Astrocyte (in vitro differentiated cells and primary cell): ENCODE results near the gene NCAM2. TPM values are rescaled to one million over a fixed set of nuclear protein-coding genes. Genes with fewer than 3 reads are reported as not detected.

ENCODE experiments used
- DNase-seq: peaks from one replicate; pipeline ENCODE4 v3.0.0-alpha.2; 2010; ENCODE audit warnings: low read depth
- FAIRE-seq: peaks from 2 replicates; lab custom pipeline; 2011; peaks lifted over from hg19 to GRCh38; lab: Jason Lieb, UNC
- H2AFZ ChIP-seq: 2 replicates; pipeline ENCODE4 v1.6.0; 2012; ENCODE audit warnings: low read depth, low read length, inconsistent platforms
- H3K27ac ChIP-seq: 2 replicates; pipeline ENCODE4 v1.5.1; 2011; ENCODE audit warnings: low read depth, low read length, inconsistent platforms
- H3K27me3 ChIP-seq: 2 replicates; pipeline ENCODE4 v1.6.0; 2011; ENCODE audit warnings: low read length, inconsistent platforms; ENCODE audit not compliant: insufficient read depth
- H3K36me3 ChIP-seq: 2 replicates; pipeline ENCODE4 v1.5.1; 2011; ENCODE audit warnings: low read length, inconsistent platforms; ENCODE audit not compliant: insufficient read depth
- H3K4me1 ChIP-seq: 2 replicates; pipeline ENCODE4 v1.5.1; 2011; ENCODE audit warnings: low read length, inconsistent platforms; ENCODE audit not compliant: insufficient read depth
- H3K4me2 ChIP-seq: 2 replicates; pipeline ENCODE4 v1.6.0; 2012; ENCODE audit warnings: low read length, inconsistent platforms
- H3K4me3 ChIP-seq: 2 replicates; pipeline ENCODE4 v1.5.1; 2011; ENCODE audit warnings: low read depth, mild to moderate bottlenecking, low read length, inconsistent platforms; ENCODE audit not compliant: insufficient read depth
- H3K79me2 ChIP-seq: 2 replicates; pipeline ENCODE4 v1.6.0; 2012; ENCODE audit warnings: mild to moderate bottlenecking, low read length, inconsistent platforms; ENCODE audit not compliant: insufficient read depth
- H3K9ac ChIP-seq: 2 replicates; pipeline ENCODE4 v1.6.0; 2012; ENCODE audit warnings: mild to moderate bottlenecking, low read length, inconsistent platforms
- H3K9me3 ChIP-seq: 2 replicates; pipeline ENCODE4 v1.5.1; 2012; ENCODE audit warnings: low read depth, mild to moderate bottlenecking, low read length, inconsistent platforms; ENCODE audit not compliant: insufficient read depth
- H4K20me1 ChIP-seq: 2 replicates; pipeline ENCODE4 v1.6.0; 2012; ENCODE audit warnings: low read length, inconsistent platforms; ENCODE audit not compliant: insufficient read depth
- H3K27ac Mint-ChIP-seq: one replicate; pipeline ENCODE4 v1.8.0; 2021; ENCODE audit warnings: mild to moderate bottlenecking, mixed read lengths; ENCODE audit not compliant: unreplicated experiment
- H3K27me3 Mint-ChIP-seq: one replicate; pipeline ENCODE4 v1.8.0; 2021; ENCODE audit warnings: low read depth, mixed read lengths; ENCODE audit not compliant: unreplicated experiment
- H3K36me3 Mint-ChIP-seq: one replicate; pipeline ENCODE4 v1.8.0; 2021; ENCODE audit warnings: low read depth, mixed read lengths; ENCODE audit not compliant: unreplicated experiment
- H3K4me1 Mint-ChIP-seq: one replicate; pipeline ENCODE4 v1.8.0; 2021; ENCODE audit warnings: low read depth, mixed read lengths; ENCODE audit not compliant: unreplicated experiment
- H3K4me3 Mint-ChIP-seq: one replicate; pipeline ENCODE4 v1.8.0; 2021; ENCODE audit warnings: mild to moderate bottlenecking, moderate library complexity, mixed read lengths; ENCODE audit not compliant: unreplicated experiment
- H3K9me3 Mint-ChIP-seq: one replicate; pipeline ENCODE4 v1.8.0; 2021; ENCODE audit warnings: mild to moderate bottlenecking, mixed read lengths; ENCODE audit not compliant: unreplicated experiment
- EZH2 ChIP-seq: IDR thresholded peaks from 2 replicates; pipeline ENCODE4 v1.6.1; 2012; ENCODE audit warnings: mild to moderate bottlenecking, low read length, inconsistent platforms; ENCODE audit not compliant: insufficient read depth
- total RNA-seq: library from RNA; stranded (reverse); gene quantifications from 2 replicates; pipeline ENCODE4 v1.2.1, GENCODE V29; 2021
- TF ChIP-seq, protein P1 (sequence below): IDR thresholded peaks from 2 replicates; pipeline ENCODE4 v1.5.1; 2011; ENCODE audit warnings: low read depth, mild to moderate bottlenecking, inconsistent platforms, low read length, moderate library complexity; ENCODE audit not compliant: insufficient read depth

NCAM2 gene
- total RNA-seq, 1 donor from 2014 or later: 6.8 TPM

DNA sequence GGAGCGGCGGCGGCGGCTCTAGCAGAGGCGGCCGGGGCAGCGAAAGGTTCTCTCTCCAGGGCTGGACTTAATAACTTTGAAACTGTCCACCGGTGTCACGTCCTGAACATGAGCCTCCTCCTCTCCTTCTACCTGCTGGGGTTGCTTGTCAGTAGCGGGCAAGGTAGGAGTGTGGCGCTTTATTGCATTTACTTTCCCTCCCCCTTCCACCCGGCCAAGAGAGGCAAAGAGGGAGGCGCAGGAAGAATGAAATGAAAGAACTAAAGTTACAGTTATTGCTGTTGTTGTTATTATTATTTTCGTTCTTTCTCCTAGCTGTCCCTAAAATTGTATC, 214 bp downstream of the NCAM2 start:
- Histone ChIP-seq H3K27ac (peak overlapping the region; percentile 5), H4K20me1 (no peaks in the 10 kb centered on the region), H3K36me3 (no peaks in the 10 kb centered on the region), H2AFZ (peak overlapping the region; percentile 84), H3K27me3 (peaks cover 2% of the 10 kb centered on the region), H3K4me3 (peak overlapping the region; percentile 88), H3K79me2 (no peaks in the 10 kb centered on the region), H3K9me3 (no peaks in the 10 kb centered on the region), H3K4me2 (peak overlapping the region; percentile 95), H3K9ac (peak overlapping the region; percentile 81), H3K4me1 (peaks cover 15% of the 10 kb centered on the region)
- no peaks in the 10 kb centered on the region for H3K36me3 Mint-ChIP-seq
- H3K4me1 Mint-ChIP-seq: peaks cover 8% of the 10 kb centered on the region
- peaks cover 2% of the 10 kb centered on the region for H3K9me3 Mint-ChIP-seq
- no peaks in the 10 kb centered on the region for H3K27me3 Mint-ChIP-seq
- no peak for FAIRE-seq
- no peak overlapping the region for H3K27ac Mint-ChIP-seq
- no peak for TF ChIP-seq EZH2
- TF ChIP-seq, protein P1, sequence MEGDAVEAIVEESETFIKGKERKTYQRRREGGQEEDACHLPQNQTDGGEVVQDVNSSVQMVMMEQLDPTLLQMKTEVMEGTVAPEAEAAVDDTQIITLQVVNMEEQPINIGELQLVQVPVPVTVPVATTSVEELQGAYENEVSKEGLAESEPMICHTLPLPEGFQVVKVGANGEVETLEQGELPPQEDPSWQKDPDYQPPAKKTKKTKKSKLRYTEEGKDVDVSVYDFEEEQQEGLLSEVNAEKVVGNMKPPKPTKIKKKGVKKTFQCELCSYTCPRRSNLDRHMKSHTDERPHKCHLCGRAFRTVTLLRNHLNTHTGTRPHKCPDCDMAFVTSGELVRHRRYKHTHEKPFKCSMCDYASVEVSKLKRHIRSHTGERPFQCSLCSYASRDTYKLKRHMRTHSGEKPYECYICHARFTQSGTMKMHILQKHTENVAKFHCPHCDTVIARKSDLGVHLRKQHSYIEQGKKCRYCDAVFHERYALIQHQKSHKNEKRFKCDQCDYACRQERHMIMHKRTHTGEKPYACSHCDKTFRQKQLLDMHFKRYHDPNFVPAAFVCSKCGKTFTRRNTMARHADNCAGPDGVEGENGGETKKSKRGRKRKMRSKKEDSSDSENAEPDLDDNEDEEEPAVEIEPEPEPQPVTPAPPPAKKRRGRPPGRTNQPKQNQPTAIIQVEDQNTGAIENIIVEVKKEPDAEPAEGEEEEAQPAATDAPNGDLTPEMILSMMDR: no peak
- DNase-seq: no peak
- peak overlapping the region; percentile 93 for H3K4me3 Mint-ChIP-seq

DNA sequence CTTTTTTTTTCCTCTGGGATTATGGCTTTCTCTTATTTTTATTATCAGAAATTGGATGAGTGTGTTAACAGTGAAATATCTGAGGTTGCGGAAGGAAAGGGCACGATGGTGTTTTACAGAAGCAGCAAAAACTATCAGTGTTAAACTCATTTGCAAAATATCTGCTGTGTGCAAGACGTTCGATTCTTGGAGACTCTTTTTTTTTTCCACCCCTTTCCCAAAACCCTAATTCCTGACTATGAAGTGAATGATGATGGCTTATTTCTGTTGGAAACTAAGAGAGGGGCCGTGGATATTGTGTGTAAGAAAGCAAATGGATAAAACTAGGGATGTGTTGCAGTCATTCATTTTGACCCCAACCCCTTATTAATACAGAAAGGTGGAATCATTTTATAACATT, 677 bp downstream of the NCAM2 start:
- peak overlapping the region; percentile 95 for H3K4me2 ChIP-seq
- Mint-ChIP-seq H3K27ac (no peak overlapping the region), H3K9me3 (peaks cover 2% of the 10 kb centered on the region), H3K4me3 (peak overlapping the region; percentile 93), H3K27me3 (no peaks in the 10 kb centered on the region), H3K36me3 (no peaks in the 10 kb centered on the region), H3K4me1 (peaks cover 8% of the 10 kb centered on the region)
- no peak for FAIRE-seq
- no peaks in the 10 kb centered on the region for H3K36me3 ChIP-seq
- H2AFZ ChIP-seq: peak overlapping the region; percentile 84
- H3K9me3 ChIP-seq: no peaks in the 10 kb centered on the region
- H3K4me1 ChIP-seq: peaks cover 15% of the 10 kb centered on the region
- H3K4me3 ChIP-seq: peak overlapping the region; percentile 88
- H3K27me3 ChIP-seq: peaks cover 2% of the 10 kb centered on the region
- DNase-seq: no peak
- no peak for TF ChIP-seq EZH2
- H4K20me1 ChIP-seq: no peaks in the 10 kb centered on the region
- H3K79me2 ChIP-seq: no peaks in the 10 kb centered on the region
- no peak overlapping the region for H3K27ac ChIP-seq
- H3K9ac ChIP-seq: peak overlapping the region; percentile 81

DNA sequence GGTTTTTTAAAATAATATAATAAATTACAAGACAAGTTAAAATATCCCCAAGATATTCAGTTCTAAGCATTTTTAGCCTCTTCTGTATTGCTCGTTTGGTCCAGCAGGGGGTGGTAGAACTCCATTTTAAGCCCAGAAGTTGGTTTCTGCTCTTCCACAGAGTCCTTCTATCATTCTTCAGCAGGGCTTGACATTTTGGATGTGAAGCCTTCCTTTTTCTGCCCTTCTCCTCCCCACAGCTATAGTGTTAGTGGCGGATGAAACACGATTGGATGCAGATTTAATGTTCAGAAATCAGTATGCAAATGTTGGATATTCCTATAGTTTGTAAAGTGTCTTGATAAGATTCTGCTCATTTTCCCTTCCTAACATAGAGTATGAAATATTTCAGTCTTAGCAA, 1.4 kb downstream of the NCAM2 start:
- TF ChIP-seq, protein P1: peak; percentile 98
- TF ChIP-seq EZH2: no peak
- FAIRE-seq: no peak
- H3K4me1 Mint-ChIP-seq: peaks cover 8% of the 10 kb centered on the region
- H3K36me3 ChIP-seq: no peaks in the 10 kb centered on the region
- H3K27ac Mint-ChIP-seq: no peak overlapping the region
- H3K27me3 Mint-ChIP-seq: no peaks in the 10 kb centered on the region
- H2AFZ ChIP-seq: no peak overlapping the region
- no peaks in the 10 kb centered on the region for H4K20me1 ChIP-seq
- no peaks in the 10 kb centered on the region for H3K79me2 ChIP-seq
- peaks cover 2% of the 10 kb centered on the region for H3K9me3 Mint-ChIP-seq
- H3K9ac ChIP-seq: peak overlapping the region; percentile 48
- peak; percentile 17 for DNase-seq
- H3K4me2 ChIP-seq: peak overlapping the region; percentile 95
- peak overlapping the region; percentile 35 for H3K4me3 ChIP-seq
- H3K27ac ChIP-seq: no peak overlapping the region
- H3K4me3 Mint-ChIP-seq: no peak overlapping the region
- no peaks in the 10 kb centered on the region for H3K9me3 ChIP-seq
- peaks cover 15% of the 10 kb centered on the region for H3K4me1 ChIP-seq
- H3K36me3 Mint-ChIP-seq: no peaks in the 10 kb centered on the region
- no peaks in the 10 kb centered on the region for H3K27me3 ChIP-seq
